SIG-M5 treated with dmso at 0.1 percent for 504 hours (cell line): ENCODE data around the gene TRIM65.

Experiments used
- DNase-seq: peaks from one replicate; lab custom pipeline; 2025; ENCODE audit not compliant: unreplicated experiment; lab: John Stamatoyannopoulos, UW

Gene TRIM65

DNA sequence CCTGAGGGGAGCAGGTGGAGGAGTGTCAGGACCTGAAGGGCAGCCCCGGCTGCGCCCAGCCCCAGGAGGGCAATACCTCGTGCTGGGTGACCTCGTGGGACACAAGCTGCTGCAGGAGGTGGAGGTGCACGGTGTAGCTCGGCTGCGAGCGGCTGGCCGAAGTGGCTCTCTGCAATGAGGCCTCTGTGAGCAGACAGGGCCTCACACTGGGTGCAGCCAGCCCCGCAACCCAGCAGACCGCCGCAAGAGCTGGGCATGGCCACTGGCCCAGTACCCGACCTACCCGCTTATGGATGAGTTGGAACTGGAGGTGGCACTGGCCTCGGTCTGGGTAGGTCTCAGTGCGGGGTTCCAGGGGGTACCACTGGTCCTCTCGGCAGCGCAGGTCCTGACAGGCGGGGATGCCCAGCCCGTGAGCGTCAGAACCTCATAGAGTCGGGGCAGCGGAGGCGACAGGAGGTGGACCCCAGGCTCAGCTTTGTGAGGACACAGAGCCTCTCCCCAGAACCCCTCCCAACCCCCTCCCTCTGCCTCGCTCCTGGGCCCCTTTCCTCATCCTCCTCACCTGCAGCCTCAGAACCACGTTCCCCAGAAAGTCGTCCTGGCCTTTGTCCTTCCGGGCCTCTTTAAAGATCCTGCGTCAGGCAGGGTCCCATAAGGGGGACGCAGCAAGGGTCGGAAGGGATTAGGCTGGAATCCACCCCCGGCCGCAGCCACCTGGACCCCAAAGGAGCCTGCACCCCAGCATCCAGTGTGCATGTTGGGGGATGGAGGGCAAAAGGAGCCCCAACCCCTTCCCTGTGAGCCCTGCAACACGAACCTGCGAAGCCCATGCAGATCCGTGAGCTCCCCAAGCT, 56.6 kb downstream of the TRIM65 start:
- no peak for DNase-seq
